OCI-LY1 (cell line): ENCODE measurements around the gene DIPK2B.

Experiments
- H2AFZ ChIP-seq: fragments of 200-600 bp; sonication (generic), shearing (Covaris generic); 2 replicates; pipeline ENCODE4 v1.6.0; 2014; ENCODE audit warnings: antibody characterized with exemption, mild to moderate bottlenecking, low read length
- H3F3A ChIP-seq: fragments of 200-600 bp; sonication (generic), shearing (Covaris generic); 2 replicates; pipeline ENCODE4 v1.6.0; 2014; ENCODE audit warnings: mild to moderate bottlenecking, antibody characterized with exemption, low read length, moderate library complexity; ENCODE audit not compliant: insufficient read depth
- H3K27ac ChIP-seq: fragments of 200-600 bp; sonication (generic); 2 replicates; pipeline ENCODE4 v1.5.1; 2014; ENCODE audit warnings: low read length, mixed run types, mild to moderate bottlenecking, low read depth; ENCODE audit not compliant: poor library complexity, severe bottlenecking
- H3K27me3 ChIP-seq: fragments of 200-600 bp; sonication (generic); 2 replicates; pipeline ENCODE4 v1.6.0; 2014; ENCODE audit warnings: antibody characterized with exemption, mild to moderate bottlenecking, low read length, moderate library complexity; ENCODE audit not compliant: insufficient read depth
- H3K36me3 ChIP-seq: fragments of 200-600 bp; sonication (generic); 2 replicates; pipeline ENCODE4 v1.6.1; 2014; ENCODE audit warnings: mild to moderate bottlenecking, antibody characterized with exemption, low read length, moderate library complexity, mixed read lengths; ENCODE audit not compliant: insufficient read depth
- H3K4me1 ChIP-seq: fragments of 200-600 bp; sonication (generic); 2 replicates; pipeline ENCODE4 v1.5.1; 2014; ENCODE audit warnings: mild to moderate bottlenecking, low read length, moderate library complexity; ENCODE audit not compliant: insufficient read depth, severe bottlenecking
- H3K4me2 ChIP-seq: fragments of 200-600 bp; sonication (generic), shearing (Covaris generic); 2 replicates; pipeline ENCODE4 v1.6.1; 2014; ENCODE audit warnings: low read length
- H3K4me3 ChIP-seq: fragments of 200-600 bp; sonication (generic); 2 replicates; pipeline ENCODE4 v1.5.1; 2014; ENCODE audit warnings: low read length, low read depth, mild to moderate bottlenecking, mixed read lengths; ENCODE audit not compliant: poor library complexity, severe bottlenecking
- H3K79me2 ChIP-seq: fragments of 200-600 bp; shearing (Covaris generic); 2 replicates; pipeline ENCODE4 v1.6.1; 2016; ENCODE audit warnings: mixed run types, low read length, mixed read lengths; ENCODE audit not compliant: insufficient read depth
- H3K9ac ChIP-seq: fragments of 200-600 bp; sonication (generic), shearing (Covaris generic); 2 replicates; pipeline ENCODE4 v1.6.1; 2014; ENCODE audit warnings: mild to moderate bottlenecking, low read length, mixed read lengths
- H3K9me2 ChIP-seq: fragments of 200-600 bp; sonication (generic), shearing (Covaris generic); 2 replicates; pipeline ENCODE4 v1.6.1; 2014; ENCODE audit warnings: low read depth, mild to moderate bottlenecking, low read length, mixed read lengths
- H3K9me3 ChIP-seq: fragments of 200-600 bp; shearing (Covaris generic); 2 replicates; pipeline ENCODE4 v1.6.1; 2014; ENCODE audit warnings: low read length, mixed read lengths
- H4K20me1 ChIP-seq: fragments of 200-600 bp; sonication (generic), shearing (Covaris generic); 2 replicates; pipeline ENCODE4 v1.6.0; 2016; ENCODE audit warnings: mild to moderate bottlenecking, low read length; ENCODE audit not compliant: insufficient read depth
- EZH2 ChIP-seq: fragments of 200-600 bp; sonication (generic), shearing (Covaris generic); IDR thresholded peaks from 2 replicates; pipeline ENCODE4 v1.8.0; 2017; ENCODE audit warnings: borderline replicate concordance, mixed run types, mild to moderate bottlenecking, antibody characterized with exemption, low read length, moderate library complexity, mixed read lengths
- TF ChIP-seq, protein P1 (sequence below): fragments of 200-600 bp; sonication (generic), shearing (Covaris generic); IDR thresholded peaks from 2 replicates; pipeline ENCODE4 v1.5.1; 2017; ENCODE audit warnings: mild to moderate bottlenecking, antibody characterized with exemption, low read length, moderate library complexity, mixed read lengths

DIPK2B gene

GRCh38 chrX:45164021-45164621 is 36.6 kb downstream of the DIPK2B start:
- no peaks in the 10 kb centered on the region for H4K20me1 ChIP-seq
- H3K79me2 ChIP-seq: no peaks in the 10 kb centered on the region
- H2AFZ ChIP-seq: no peak overlapping the region
- no peaks in the 10 kb centered on the region for H3K4me1 ChIP-seq
- TF ChIP-seq, protein P1, sequence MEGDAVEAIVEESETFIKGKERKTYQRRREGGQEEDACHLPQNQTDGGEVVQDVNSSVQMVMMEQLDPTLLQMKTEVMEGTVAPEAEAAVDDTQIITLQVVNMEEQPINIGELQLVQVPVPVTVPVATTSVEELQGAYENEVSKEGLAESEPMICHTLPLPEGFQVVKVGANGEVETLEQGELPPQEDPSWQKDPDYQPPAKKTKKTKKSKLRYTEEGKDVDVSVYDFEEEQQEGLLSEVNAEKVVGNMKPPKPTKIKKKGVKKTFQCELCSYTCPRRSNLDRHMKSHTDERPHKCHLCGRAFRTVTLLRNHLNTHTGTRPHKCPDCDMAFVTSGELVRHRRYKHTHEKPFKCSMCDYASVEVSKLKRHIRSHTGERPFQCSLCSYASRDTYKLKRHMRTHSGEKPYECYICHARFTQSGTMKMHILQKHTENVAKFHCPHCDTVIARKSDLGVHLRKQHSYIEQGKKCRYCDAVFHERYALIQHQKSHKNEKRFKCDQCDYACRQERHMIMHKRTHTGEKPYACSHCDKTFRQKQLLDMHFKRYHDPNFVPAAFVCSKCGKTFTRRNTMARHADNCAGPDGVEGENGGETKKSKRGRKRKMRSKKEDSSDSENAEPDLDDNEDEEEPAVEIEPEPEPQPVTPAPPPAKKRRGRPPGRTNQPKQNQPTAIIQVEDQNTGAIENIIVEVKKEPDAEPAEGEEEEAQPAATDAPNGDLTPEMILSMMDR: no peak
- no peak for TF ChIP-seq EZH2
- no peak overlapping the region for H3K27ac ChIP-seq
- no peaks in the 10 kb centered on the region for H3F3A ChIP-seq
- no peaks in the 10 kb centered on the region for H3K27me3 ChIP-seq
- H3K9ac ChIP-seq: no peak overlapping the region
- no peak overlapping the region for H3K4me2 ChIP-seq
- no peaks in the 10 kb centered on the region for H3K36me3 ChIP-seq
- no peaks in the 10 kb centered on the region for H3K9me3 ChIP-seq
- H3K9me2 ChIP-seq: no peaks in the 10 kb centered on the region
- H3K4me3 ChIP-seq: no peak overlapping the region

GRCh38 chrX:45157647-45158046 is 43.0 kb downstream of the DIPK2B start:
- no peak overlapping the region for H3K9ac ChIP-seq
- no peaks in the 10 kb centered on the region for H3K9me2 ChIP-seq
- TF ChIP-seq, protein P1: no peak
- TF ChIP-seq EZH2: no peak
- H3K4me1 ChIP-seq: no peaks in the 10 kb centered on the region
- H3K4me3 ChIP-seq: no peak overlapping the region
- H4K20me1 ChIP-seq: no peaks in the 10 kb centered on the region
- H3K27ac ChIP-seq: no peak overlapping the region
- no peak overlapping the region for H2AFZ ChIP-seq
- no peaks in the 10 kb centered on the region for H3F3A ChIP-seq
- no peaks in the 10 kb centered on the region for H3K36me3 ChIP-seq
- no peaks in the 10 kb centered on the region for H3K27me3 ChIP-seq
- no peaks in the 10 kb centered on the region for H3K79me2 ChIP-seq
- no peaks in the 10 kb centered on the region for H3K9me3 ChIP-seq
- no peak overlapping the region for H3K4me2 ChIP-seq

GRCh38 chrX:45154462-45154861 is 46.2 kb downstream of the DIPK2B start:
- Histone ChIP-seq H3K9ac (no peak overlapping the region), H3K9me2 (no peaks in the 10 kb centered on the region), H4K20me1 (no peaks in the 10 kb centered on the region), H3K4me1 (no peaks in the 10 kb centered on the region), H2AFZ (no peak overlapping the region), H3K79me2 (no peaks in the 10 kb centered on the region), H3K4me2 (no peak overlapping the region), H3K9me3 (no peaks in the 10 kb centered on the region), H3F3A (no peaks in the 10 kb centered on the region), H3K27ac (no peak overlapping the region), H3K27me3 (no peaks in the 10 kb centered on the region), H3K4me3 (no peak overlapping the region), H3K36me3 (no peaks in the 10 kb centered on the region)
- no peak for TF ChIP-seq EZH2
- TF ChIP-seq, protein P1: no peak
